WTC11 (cell line): ENCODE results near the gene EEA1. TPM values are rescaled to one million over a fixed set of nuclear protein-coding genes. Genes with fewer than 3 reads are reported as not detected.

Experiments
- ATAC-seq: fragments of 200-7000 bp; cut with Tn5 transposase; 2 replicates; pipeline ENCODE4 v1.10.0; 2021; ENCODE audit warnings: mild to moderate bottlenecking, moderate library complexity
- CTCF ChIA-PET: fragments of 300-600 bp; sonication (Branson Sonifier 250); formaldehyde crosslinking; loops from one replicate; lab custom pipeline; 2021; ENCODE audit warnings: antibody characterized with exemption; lab: Charles Lee
- POLR2A ChIA-PET: fragments of 350-600 bp; sonication (Branson Sonifier 250); formaldehyde crosslinking; loops from one replicate; lab custom pipeline; 2021; ENCODE audit warnings: antibody characterized with exemption; lab: Charles Lee
- DNase-seq: peaks from one replicate; pipeline ENCODE4 v3.0.0; 2021; ENCODE audit warnings: low spot score
- H3K27ac Mint-ChIP-seq: 2 replicates; pipeline ENCODE4 v1.8.0; 2021; ENCODE audit warnings: mixed read lengths
- H3K27me3 Mint-ChIP-seq: 2 replicates; pipeline ENCODE4 v1.8.0; 2021; ENCODE audit warnings: low read depth, mild to moderate bottlenecking, moderate library complexity, mixed read lengths
- H3K36me3 Mint-ChIP-seq: 2 replicates; pipeline ENCODE4 v1.8.0; 2021; ENCODE audit warnings: mixed read lengths
- H3K4me1 Mint-ChIP-seq: 2 replicates; pipeline ENCODE4 v1.8.0; 2022; ENCODE audit warnings: mixed read lengths
- H3K4me3 Mint-ChIP-seq: 2 replicates; pipeline ENCODE4 v1.8.0; 2021; ENCODE audit warnings: mild to moderate bottlenecking, moderate library complexity, mixed read lengths
- H3K9me3 Mint-ChIP-seq: 2 replicates; pipeline ENCODE4 v1.8.0; 2021; ENCODE audit warnings: mixed read lengths
- ATF1 ChIP-seq: sonication (generic); formaldehyde crosslinking; IDR thresholded peaks from 2 replicates; pipeline ENCODE4 v1.8.1; 2023; ENCODE audit warnings: mild to moderate bottlenecking, moderate library complexity, missing genetic modification reagents
- ELF4 ChIP-seq: sonication (generic); formaldehyde crosslinking; IDR thresholded peaks from 2 replicates; pipeline ENCODE4 v1.8.1; 2022; ENCODE audit warnings: low read depth, mild to moderate bottlenecking, moderate library complexity, missing genetic modification reagents
- EMX1 ChIP-seq: fragments of 250-450 bp; sonication (Bioruptor Pico); IDR thresholded peaks from 2 replicates; pipeline ENCODE4 v1.8.0; 2021; ENCODE audit warnings: mild to moderate bottlenecking
- FOXK1 ChIP-seq: sonication (generic); formaldehyde crosslinking; IDR thresholded peaks from 2 replicates; pipeline ENCODE4 v1.8.0; 2022; ENCODE audit warnings: mild to moderate bottlenecking, moderate library complexity, missing genetic modification reagents
- GRHL2 ChIP-seq: fragments of 250-450 bp; sonication (Bioruptor Pico); IDR thresholded peaks from 2 replicates; pipeline ENCODE4 v1.8.0; 2022; ENCODE audit warnings: mild to moderate bottlenecking, moderate library complexity; ENCODE audit not compliant: insufficient replicate concordance, severe bottlenecking
- NR1H2 ChIP-seq: sonication (generic); formaldehyde crosslinking; IDR thresholded peaks from 2 replicates; pipeline ENCODE4 v1.9.0; 2021; ENCODE audit warnings: mild to moderate bottlenecking, moderate library complexity, missing genetic modification reagents
- NR2C2 ChIP-seq: sonication (generic); formaldehyde crosslinking; IDR thresholded peaks from 2 replicates; pipeline ENCODE4 v1.8.0; 2022; ENCODE audit warnings: mild to moderate bottlenecking, missing genetic modification reagents
- OVOL2 ChIP-seq: fragments of 250-450 bp; sonication (Bioruptor Pico); IDR thresholded peaks from 2 replicates; pipeline ENCODE4 v1.9.0; 2021; ENCODE audit warnings: mild to moderate bottlenecking, borderline replicate concordance
- SOX15 ChIP-seq: fragments of 250-450 bp; sonication (Bioruptor Pico); IDR thresholded peaks from 2 replicates; pipeline ENCODE4 v1.9.0; 2021; ENCODE audit warnings: mild to moderate bottlenecking
- ZNF138 ChIP-seq: sonication (generic); formaldehyde crosslinking; conservative IDR thresholded peaks from 2 replicates; pipeline ENCODE4 v1.8.1; 2022; ENCODE audit warnings: mild to moderate bottlenecking, moderate library complexity, missing genetic modification reagents
- ZNF219 ChIP-seq: sonication (generic); formaldehyde crosslinking; IDR thresholded peaks from 2 replicates; pipeline ENCODE4 v1.8.0; 2023; ENCODE audit warnings: missing genetic modification reagents, mild to moderate bottlenecking, borderline replicate concordance
- ZNF232 ChIP-seq: sonication (generic); formaldehyde crosslinking; IDR thresholded peaks from 2 replicates; pipeline ENCODE4 v1.8.0; 2022; ENCODE audit warnings: mild to moderate bottlenecking, missing genetic modification reagents
- ZNF396 ChIP-seq: fragments of 250-450 bp; sonication (Bioruptor Pico); IDR thresholded peaks from 2 replicates; pipeline ENCODE4 v1.8.0; 2021; ENCODE audit warnings: mild to moderate bottlenecking, moderate library complexity, borderline replicate concordance
- ZNF671 ChIP-seq: fragments of 250-450 bp; sonication (Bioruptor Pico); IDR thresholded peaks from 2 replicates; pipeline ENCODE4 v1.8.0; 2021; ENCODE audit warnings: mild to moderate bottlenecking
- total RNA-seq: library from RNA; stranded (reverse); gene quantifications from 3 replicates; pipeline ENCODE4 v1.2.3, GENCODE V29; 2021
- TF ChIP-seq, protein P1 (sequence below): fragments of 250-450 bp; sonication (Bioruptor Pico); IDR thresholded peaks from 2 replicates; pipeline ENCODE4 v2.1.2; 2022; ENCODE audit warnings: mild to moderate bottlenecking, moderate library complexity
- TF ChIP-seq, protein P2 (sequence below): sonication (generic); formaldehyde crosslinking; conservative IDR thresholded peaks from 2 replicates; pipeline ENCODE4 v1.8.1; 2022; ENCODE audit warnings: mild to moderate bottlenecking, missing genetic modification reagents
- TF ChIP-seq, protein P3 (sequence below): sonication (generic); formaldehyde crosslinking; IDR thresholded peaks from 2 replicates; pipeline ENCODE4 v1.8.1; 2023; ENCODE audit warnings: mild to moderate bottlenecking, missing genetic modification reagents, moderate library complexity
- TF ChIP-seq, protein P4 (sequence below): sonication (generic); formaldehyde crosslinking; conservative IDR thresholded peaks from 2 replicates; pipeline ENCODE4 v1.8.1; 2023; ENCODE audit warnings: mild to moderate bottlenecking, low read depth, missing genetic modification reagents, moderate library complexity
- TF ChIP-seq, protein P5 (sequence below): sonication (generic); formaldehyde crosslinking; IDR thresholded peaks from 2 replicates; pipeline ENCODE4 v1.8.0; 2022; ENCODE audit warnings: mild to moderate bottlenecking, missing genetic modification reagents
- TF ChIP-seq, protein P6 (sequence below): sonication (generic); formaldehyde crosslinking; IDR thresholded peaks from 2 replicates; pipeline ENCODE4 v1.8.1; 2022; ENCODE audit warnings: missing genetic modification reagents, borderline replicate concordance

EEA1 gene
- total RNA-seq, 1 experiment from 2014 or later = 20.3 TPM

DNA sequence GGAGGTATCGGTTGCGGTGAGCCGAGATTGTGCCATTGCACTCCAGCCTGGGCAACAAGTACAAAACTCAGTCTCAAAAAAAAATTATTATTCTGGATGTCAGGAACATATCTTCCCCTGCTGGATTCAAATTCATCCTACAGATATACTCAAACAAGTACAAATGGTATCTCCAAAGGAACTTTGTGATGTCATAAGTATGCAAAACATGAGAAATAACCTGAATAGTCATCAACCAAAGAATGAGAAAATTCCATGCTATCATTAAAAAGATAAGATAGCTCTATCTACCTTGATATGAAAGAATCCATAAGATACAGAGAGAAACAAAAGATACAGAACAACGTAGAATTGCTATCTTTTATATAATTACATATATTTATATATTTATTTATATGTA is 67.7 kb downstream of the EEA1 start:
- TF ChIP-seq GRHL2 (CRISPR knock-in tag) = no peak
- TF ChIP-seq, all 79 proteins: peak for 0
- Mint-ChIP-seq H3K36me3 (peaks cover 7% of the 10 kb centered on the region), H3K4me3 (no peak overlapping the region), H3K4me1 (no peaks in the 10 kb centered on the region), H3K9me3 (no peaks in the 10 kb centered on the region), H3K27me3 (no peaks in the 10 kb centered on the region), H3K27ac (no peak overlapping the region)
- CTCF ChIA-PET = no interaction called here
- POLR2A ChIA-PET = interaction anchor here (0.6 kb wide), 1 partner anchor 28 kb away, joined by 3 read pairs; no protein-coding TSS in a partner anchor
- DNase-seq (no peak), ATAC-seq (no peak)

DNA sequence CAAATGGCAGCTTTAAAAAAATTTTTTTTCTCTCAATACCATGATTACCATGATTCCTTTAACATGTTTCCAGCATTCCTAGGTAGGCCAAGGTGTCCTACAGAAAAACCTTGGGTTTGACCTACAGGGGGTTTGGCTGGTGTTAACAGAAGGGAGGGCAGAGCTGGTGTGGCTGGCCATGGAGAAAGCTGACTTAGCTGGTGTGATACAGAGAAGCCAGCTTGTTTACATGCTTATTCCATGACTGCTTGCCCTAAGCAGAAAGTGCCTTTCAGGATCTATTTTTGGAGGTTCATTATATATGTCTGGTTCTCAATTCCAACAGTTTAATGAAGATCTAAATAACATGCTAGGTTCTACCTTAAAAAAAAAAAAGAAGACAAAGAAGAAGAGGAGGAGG is 68.6 kb downstream of the EEA1 start:
- TF ChIP-seq OVOL2 (CRISPR knock-in tag) (no peak), ZNF232 (CRISPR knock-in tag) (no peak), NR1H2 (CRISPR knock-in tag) (no peak), EMX1 (CRISPR knock-in tag) (no peak), ATF1 (CRISPR knock-in tag) (no peak), ZNF671 (CRISPR knock-in tag) (no peak), ZNF219 (CRISPR knock-in tag) (no peak), SOX15 (no peak), ELF4 (CRISPR knock-in tag) (no peak), NR2C2 (no peak)
- TF ChIP-seq, protein P1, sequence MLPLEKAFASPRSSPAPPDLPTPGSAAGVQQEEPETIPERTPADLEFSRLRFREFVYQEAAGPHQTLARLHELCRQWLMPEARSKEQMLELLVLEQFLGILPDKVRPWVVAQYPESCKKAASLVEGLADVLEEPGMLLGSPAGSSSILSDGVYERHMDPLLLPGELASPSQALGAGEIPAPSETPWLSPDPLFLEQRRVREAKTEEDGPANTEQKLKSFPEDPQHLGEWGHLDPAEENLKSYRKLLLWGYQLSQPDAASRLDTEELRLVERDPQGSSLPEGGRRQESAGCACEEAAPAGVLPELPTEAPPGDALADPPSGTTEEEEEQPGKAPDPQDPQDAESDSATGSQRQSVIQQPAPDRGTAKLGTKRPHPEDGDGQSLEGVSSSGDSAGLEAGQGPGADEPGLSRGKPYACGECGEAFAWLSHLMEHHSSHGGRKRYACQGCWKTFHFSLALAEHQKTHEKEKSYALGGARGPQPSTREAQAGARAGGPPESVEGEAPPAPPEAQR (CRISPR knock-in tag) = no peak
- TF ChIP-seq, protein P2, sequence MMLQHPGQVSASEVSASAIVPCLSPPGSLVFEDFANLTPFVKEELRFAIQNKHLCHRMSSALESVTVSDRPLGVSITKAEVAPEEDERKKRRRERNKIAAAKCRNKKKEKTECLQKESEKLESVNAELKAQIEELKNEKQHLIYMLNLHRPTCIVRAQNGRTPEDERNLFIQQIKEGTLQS (CRISPR knock-in tag) = no peak
- POLR2A ChIA-PET = no interaction called here
- Mint-ChIP-seq H3K9me3 (no peaks in the 10 kb centered on the region), H3K36me3 (peaks cover 7% of the 10 kb centered on the region), H3K4me3 (no peak overlapping the region), H3K27me3 (no peaks in the 10 kb centered on the region), H3K27ac (peak overlapping the region; percentile 11), H3K4me1 (no peaks in the 10 kb centered on the region)
- no peak for DNase-seq
- ATAC-seq = no peak
- CTCF ChIA-PET = interaction anchor here (0.8 kb wide), 1 partner anchor 11 kb away, joined by 3 read pairs; no protein-coding TSS in a partner anchor

DNA sequence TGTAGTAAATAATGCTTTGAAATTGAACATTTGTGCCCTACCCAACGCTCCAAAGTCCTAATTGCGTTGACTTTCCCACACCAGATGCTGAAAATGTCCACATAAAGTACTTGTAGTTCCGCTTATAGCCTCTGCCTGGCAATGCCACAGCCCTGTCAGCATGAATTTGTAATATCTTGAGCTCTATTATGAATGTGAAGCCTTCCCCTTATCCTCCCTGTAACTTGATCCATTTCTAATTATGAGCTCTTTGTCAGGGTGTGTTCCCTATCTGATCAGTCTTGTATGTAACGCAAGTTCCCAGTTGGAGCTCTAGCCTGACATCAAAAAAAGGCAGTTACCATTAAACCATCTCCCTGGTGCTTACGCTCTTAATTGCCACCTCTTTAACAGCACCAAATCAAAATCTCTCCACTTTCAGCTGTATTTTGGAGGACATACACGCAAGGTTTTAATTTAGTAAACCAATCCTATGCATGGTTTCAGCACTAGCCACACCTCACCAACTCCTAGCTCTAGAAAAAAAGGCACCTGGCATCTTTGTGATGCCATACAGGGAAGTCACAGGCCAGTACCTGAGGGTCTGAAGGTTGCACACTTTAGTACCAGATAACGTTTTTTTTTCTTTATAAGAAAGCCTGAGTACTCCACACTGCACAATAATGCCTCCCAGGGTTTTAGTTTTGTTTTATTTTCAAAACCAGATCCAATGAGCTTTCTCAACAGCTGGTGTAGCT is 69.3 kb downstream of the EEA1 start:
- no peaks in the 10 kb centered on the region for H3K9me3 Mint-ChIP-seq
- CTCF ChIA-PET = interaction anchor here (0.8 to 1.1 kb wide), 2 partner anchors 11 to 13 kb away, joined by 3 read pairs; no protein-coding TSS in a partner anchor
- H3K27ac Mint-ChIP-seq = no peak overlapping the region
- TF ChIP-seq, protein P3, sequence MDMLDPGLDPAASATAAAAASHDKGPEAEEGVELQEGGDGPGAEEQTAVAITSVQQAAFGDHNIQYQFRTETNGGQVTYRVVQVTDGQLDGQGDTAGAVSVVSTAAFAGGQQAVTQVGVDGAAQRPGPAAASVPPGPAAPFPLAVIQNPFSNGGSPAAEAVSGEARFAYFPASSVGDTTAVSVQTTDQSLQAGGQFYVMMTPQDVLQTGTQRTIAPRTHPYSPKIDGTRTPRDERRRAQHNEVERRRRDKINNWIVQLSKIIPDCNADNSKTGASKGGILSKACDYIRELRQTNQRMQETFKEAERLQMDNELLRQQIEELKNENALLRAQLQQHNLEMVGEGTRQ (CRISPR knock-in tag) = no peak
- TF ChIP-seq FOXK1 (CRISPR knock-in tag) (no peak), ZNF138 (no peak), ZNF396 (CRISPR knock-in tag) (no peak)
- TF ChIP-seq, protein P4, sequence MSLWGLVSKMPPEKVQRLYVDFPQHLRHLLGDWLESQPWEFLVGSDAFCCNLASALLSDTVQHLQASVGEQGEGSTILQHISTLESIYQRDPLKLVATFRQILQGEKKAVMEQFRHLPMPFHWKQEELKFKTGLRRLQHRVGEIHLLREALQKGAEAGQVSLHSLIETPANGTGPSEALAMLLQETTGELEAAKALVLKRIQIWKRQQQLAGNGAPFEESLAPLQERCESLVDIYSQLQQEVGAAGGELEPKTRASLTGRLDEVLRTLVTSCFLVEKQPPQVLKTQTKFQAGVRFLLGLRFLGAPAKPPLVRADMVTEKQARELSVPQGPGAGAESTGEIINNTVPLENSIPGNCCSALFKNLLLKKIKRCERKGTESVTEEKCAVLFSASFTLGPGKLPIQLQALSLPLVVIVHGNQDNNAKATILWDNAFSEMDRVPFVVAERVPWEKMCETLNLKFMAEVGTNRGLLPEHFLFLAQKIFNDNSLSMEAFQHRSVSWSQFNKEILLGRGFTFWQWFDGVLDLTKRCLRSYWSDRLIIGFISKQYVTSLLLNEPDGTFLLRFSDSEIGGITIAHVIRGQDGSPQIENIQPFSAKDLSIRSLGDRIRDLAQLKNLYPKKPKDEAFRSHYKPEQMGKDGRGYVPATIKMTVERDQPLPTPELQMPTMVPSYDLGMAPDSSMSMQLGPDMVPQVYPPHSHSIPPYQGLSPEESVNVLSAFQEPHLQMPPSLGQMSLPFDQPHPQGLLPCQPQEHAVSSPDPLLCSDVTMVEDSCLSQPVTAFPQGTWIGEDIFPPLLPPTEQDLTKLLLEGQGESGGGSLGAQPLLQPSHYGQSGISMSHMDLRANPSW (CRISPR knock-in tag) = no peak
- TF ChIP-seq, protein P5, sequence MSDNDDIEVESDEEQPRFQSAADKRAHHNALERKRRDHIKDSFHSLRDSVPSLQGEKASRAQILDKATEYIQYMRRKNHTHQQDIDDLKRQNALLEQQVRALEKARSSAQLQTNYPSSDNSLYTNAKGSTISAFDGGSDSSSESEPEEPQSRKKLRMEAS (CRISPR knock-in tag) = no peak
- TF ChIP-seq, protein P6, sequence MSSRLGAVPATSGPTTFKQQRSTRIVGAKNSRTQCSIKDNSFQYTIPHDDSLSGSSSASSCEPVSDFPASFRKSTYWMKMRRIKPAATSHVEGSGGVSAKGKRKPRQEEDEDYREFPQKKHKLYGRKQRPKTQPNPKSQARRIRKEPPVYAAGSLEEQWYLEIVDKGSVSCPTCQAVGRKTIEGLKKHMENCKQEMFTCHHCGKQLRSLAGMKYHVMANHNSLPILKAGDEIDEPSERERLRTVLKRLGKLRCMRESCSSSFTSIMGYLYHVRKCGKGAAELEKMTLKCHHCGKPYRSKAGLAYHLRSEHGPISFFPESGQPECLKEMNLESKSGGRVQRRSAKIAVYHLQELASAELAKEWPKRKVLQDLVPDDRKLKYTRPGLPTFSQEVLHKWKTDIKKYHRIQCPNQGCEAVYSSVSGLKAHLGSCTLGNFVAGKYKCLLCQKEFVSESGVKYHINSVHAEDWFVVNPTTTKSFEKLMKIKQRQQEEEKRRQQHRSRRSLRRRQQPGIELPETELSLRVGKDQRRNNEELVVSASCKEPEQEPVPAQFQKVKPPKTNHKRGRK (CRISPR knock-in tag) = no peak
- TF ChIP-seq, protein P2 (CRISPR knock-in tag) = no peak

More for the DNA sequence above, 69.3 kb downstream of the EEA1 start:
- ATAC-seq (no peak), DNase-seq (no peak)
- Mint-ChIP-seq H3K27me3 (no peaks in the 10 kb centered on the region), H3K36me3 (peaks cover 7% of the 10 kb centered on the region), H3K4me1 (no peaks in the 10 kb centered on the region), H3K4me3 (no peak overlapping the region)
- POLR2A ChIA-PET = interaction anchor here (1.5 kb wide), 1 partner anchor 74 kb away, joined by 3 read pairs; no protein-coding TSS in a partner anchor
